ENCODE results near the gene DGCR2. TPM values are rescaled to one million over a fixed set of nuclear protein-coding genes. Genes with fewer than 3 reads are reported as not detected.

Gene DGCR2
- polyA plus RNA-seq, 12 donors: 36.1 to 53.3 (median 43.6) TPM; not detected in 1

Other genes with a start within 250 kb of the DGCR2 start
- 100 to 1,000 TPM in 2 of 12 donors, 10 to 100 TPM in 9, not detected in 1; 31.9 to 105 (median 70.4) TPM for gene DGCR6, start 216.1 kb downstream of the DGCR2 start, polyA plus RNA-seq (ENCODE audit: insufficient read length in 12 of 12)
- gene PRODH, start 186.1 kb downstream of the DGCR2 start, polyA plus RNA-seq (ENCODE audit: insufficient read length in 12 of 12): 10 to 100 TPM in 3 of 12 donors, 1 to 10 TPM in 8, not detected in 1; 2.2 to 32.7 (median 6.8) TPM
- under 1 TPM in 2 of 12 donors, not detected in 10; 0.11 to 0.46 TPM for gene TSSK2, start 8.9 kb upstream of the DGCR2 start, polyA plus RNA-seq (ENCODE audit: insufficient read length in 12 of 12)
- gene ESS2, start 22.2 kb upstream of the DGCR2 start, polyA plus RNA-seq (ENCODE audit: insufficient read length in 12 of 12): 10 to 100 TPM in 11 of 12 donors, not detected in 1; 10.2 to 13.3 (median 11.1) TPM
- not detected for gene GSC2, start 27.9 kb upstream of the DGCR2 start, polyA plus RNA-seq (ENCODE audit: insufficient read length in 12 of 12)
- gene SLC25A1, start 56.3 kb upstream of the DGCR2 start, polyA plus RNA-seq (ENCODE audit: insufficient read length in 12 of 12): 10 to 100 TPM in 11 of 12 donors, not detected in 1; 14.4 to 31.8 (median 17.5) TPM
- gene CLTCL1, start 169.3 kb upstream of the DGCR2 start, polyA plus RNA-seq (ENCODE audit: insufficient read length in 12 of 12): 10 to 100 TPM in 10 of 12 donors, 1 to 10 TPM in 1, not detected in 1; 4.2 to 34.6 (median 21.4) TPM